NB4 (cell line): Measurements from ENCODE around the gene PLK1.

ENCODE experiments used
- MYC ChIP-seq: IDR thresholded peaks from 2 replicates; pipeline ENCODE4 v1.6.1; 2011; ENCODE audit warnings: low read depth, low read length
- POLR2A ChIP-seq: IDR thresholded peaks from 2 replicates; pipeline ENCODE4 v1.6.1; 2011; ENCODE audit warnings: mild to moderate bottlenecking; ENCODE audit not compliant: insufficient read length; ENCODE audit errors: extremely low read depth
- TF ChIP-seq, protein P1 (sequence below): IDR thresholded peaks from one replicate; pipeline ENCODE4 v1.5.1; 2012; ENCODE audit warnings: low read depth, low read length
- TF ChIP-seq, protein P2 (sequence below): IDR thresholded peaks from 2 replicates; pipeline ENCODE4 v1.6.1; 2011; ENCODE audit warnings: low read depth, low read length

GRCh38 chr16:23694265-23694643 is 15.6 kb downstream of the PLK1 start:
- TF ChIP-seq POLR2A, result no peak
- TF ChIP-seq, protein P1, sequence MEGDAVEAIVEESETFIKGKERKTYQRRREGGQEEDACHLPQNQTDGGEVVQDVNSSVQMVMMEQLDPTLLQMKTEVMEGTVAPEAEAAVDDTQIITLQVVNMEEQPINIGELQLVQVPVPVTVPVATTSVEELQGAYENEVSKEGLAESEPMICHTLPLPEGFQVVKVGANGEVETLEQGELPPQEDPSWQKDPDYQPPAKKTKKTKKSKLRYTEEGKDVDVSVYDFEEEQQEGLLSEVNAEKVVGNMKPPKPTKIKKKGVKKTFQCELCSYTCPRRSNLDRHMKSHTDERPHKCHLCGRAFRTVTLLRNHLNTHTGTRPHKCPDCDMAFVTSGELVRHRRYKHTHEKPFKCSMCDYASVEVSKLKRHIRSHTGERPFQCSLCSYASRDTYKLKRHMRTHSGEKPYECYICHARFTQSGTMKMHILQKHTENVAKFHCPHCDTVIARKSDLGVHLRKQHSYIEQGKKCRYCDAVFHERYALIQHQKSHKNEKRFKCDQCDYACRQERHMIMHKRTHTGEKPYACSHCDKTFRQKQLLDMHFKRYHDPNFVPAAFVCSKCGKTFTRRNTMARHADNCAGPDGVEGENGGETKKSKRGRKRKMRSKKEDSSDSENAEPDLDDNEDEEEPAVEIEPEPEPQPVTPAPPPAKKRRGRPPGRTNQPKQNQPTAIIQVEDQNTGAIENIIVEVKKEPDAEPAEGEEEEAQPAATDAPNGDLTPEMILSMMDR, result no peak
- no peak for TF ChIP-seq MYC
- TF ChIP-seq, protein P2, sequence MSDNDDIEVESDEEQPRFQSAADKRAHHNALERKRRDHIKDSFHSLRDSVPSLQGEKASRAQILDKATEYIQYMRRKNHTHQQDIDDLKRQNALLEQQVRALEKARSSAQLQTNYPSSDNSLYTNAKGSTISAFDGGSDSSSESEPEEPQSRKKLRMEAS, result no peak
